Fibroblast of mammary gland (primary cell): ENCODE data around the gene POLR3K.

Experiments used
- DNase-seq: peaks from one replicate; pipeline ENCODE4 v3.0.0-alpha.2; 2010; ENCODE audit warnings: low read depth
- H3K4me3 ChIP-seq: 2 replicates; pipeline ENCODE4 v1.5.1; 2011; ENCODE audit warnings: low read depth, mild to moderate bottlenecking, low read length, moderate library complexity; ENCODE audit not compliant: control insufficient read depth
- CTCF ChIP-seq: conservative IDR thresholded peaks from 2 replicates; pipeline ENCODE4 v1.5.1; 2011; ENCODE audit warnings: low read depth, low read length, inconsistent platforms; ENCODE audit not compliant: control insufficient read depth, insufficient read depth

The POLR3K gene

GRCh38 chr16:74051-74746, 20.8 kb upstream of the POLR3K start:
- TF ChIP-seq CTCF = no peak
- DNase-seq = no peak
- H3K4me3 ChIP-seq = no peak overlapping the region

GRCh38 chr16:72561-73548, 19.4 kb upstream of the POLR3K start, which contains the start of gene RHBDF1:
Gene RHBDF1, minus strand, starts transcription at chr16:72631. Its CDS starts 7,616 bp downstream, at chr16:65015.
- no peak for TF ChIP-seq CTCF
- H3K4me3 ChIP-seq = peak within 1 kb of the TSS; percentile 73
- DNase-seq = peak; percentile 39

GRCh38 chr16:71540-72401, 18.4 kb upstream of the POLR3K start:
- DNase-seq = peak; percentile 79
- TF ChIP-seq CTCF = no peak
- peak overlapping the region; percentile 73 for H3K4me3 ChIP-seq

GRCh38 chr16:71210-71539, 17.8 kb upstream of the POLR3K start:
- TF ChIP-seq CTCF = no peak
- DNase-seq = no peak
- H3K4me3 ChIP-seq = peak overlapping the region; percentile 73

GRCh38 chr16:69181-69580, 15.8 kb upstream of the POLR3K start:
- no peak overlapping the region for H3K4me3 ChIP-seq
- TF ChIP-seq CTCF = no peak
- DNase-seq = no peak
